Fibroblast of skin of back (primary cell): ENCODE measurements around the gene PITPNM3.
A peak's percentile ranks its signal among the peaks of the same experiment; 100 is the strongest.

Source experiments
- DNase-seq: peaks from one replicate; pipeline ENCODE4 v3.0.0-alpha.2; 2013

The PITPNM3 gene

DNA sequence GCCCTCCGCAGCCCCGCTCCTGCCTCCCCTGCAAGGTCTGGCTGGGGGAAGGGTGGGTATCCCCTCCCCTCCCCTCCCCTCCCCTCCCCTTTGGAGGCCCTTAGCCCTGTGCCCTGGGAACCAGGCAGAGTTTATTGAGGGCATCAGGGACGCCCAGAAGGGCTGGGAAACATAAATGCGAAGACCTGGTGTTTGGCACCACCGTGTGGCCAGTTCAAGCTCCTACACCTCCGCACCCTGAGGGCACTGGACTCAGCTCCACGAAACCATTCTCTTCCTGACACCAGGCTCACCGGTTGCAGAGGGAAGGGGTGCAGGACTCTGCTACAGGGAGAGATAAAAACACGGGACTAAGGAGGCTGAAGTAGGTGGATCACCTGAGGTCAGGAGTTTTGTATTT lies 120.4 kb downstream of the PITPNM3 start:
- peak; percentile 55 for DNase-seq

DNA sequence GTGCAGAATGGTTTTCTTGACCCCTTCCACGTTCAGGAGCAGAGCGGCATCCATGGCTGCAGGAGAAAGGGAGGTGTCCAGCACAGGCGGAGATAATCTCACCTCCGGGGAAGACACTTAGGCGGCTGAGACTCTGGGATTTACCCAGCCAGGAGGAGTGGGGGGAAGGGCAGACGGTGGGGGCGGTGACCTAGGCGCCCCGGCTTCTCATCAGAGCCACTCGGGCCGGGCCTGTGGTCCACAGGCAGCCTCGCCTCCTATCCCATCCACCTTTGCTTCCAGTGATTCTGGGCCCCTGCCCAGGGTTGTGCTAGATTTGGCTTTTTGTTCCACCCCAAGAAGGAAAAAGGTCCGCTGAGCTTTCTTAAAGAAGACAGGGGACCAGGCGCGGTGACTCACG lies 121.3 kb downstream of the PITPNM3 start, which contains the start of gene AIPL1:
AIPL1 (minus strand) TSS at position 71 of the 400 bp plus-strand sequence; CDS start at position 54, 17 bp downstream.
- DNase-seq = no peak

DNA sequence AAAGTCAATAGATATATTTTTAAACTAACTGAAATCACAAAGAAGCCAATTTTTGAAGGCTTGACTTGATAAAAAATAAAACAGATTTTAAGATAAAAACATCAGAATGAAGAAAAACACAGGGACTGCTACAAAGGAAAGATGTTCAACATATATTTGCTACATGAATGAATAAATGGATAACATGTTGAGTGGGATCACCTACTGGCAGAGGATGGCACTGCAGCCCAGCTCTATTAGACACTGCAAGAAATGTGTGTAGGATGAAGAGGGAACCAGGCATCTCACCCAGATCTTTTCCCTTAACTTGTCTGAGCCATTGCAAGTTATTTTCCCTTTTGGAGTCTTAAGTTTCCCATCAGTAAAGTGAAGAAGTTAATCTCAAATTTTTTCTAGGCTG lies 125.6 kb downstream of the PITPNM3 start:
- no peak for DNase-seq

DNA sequence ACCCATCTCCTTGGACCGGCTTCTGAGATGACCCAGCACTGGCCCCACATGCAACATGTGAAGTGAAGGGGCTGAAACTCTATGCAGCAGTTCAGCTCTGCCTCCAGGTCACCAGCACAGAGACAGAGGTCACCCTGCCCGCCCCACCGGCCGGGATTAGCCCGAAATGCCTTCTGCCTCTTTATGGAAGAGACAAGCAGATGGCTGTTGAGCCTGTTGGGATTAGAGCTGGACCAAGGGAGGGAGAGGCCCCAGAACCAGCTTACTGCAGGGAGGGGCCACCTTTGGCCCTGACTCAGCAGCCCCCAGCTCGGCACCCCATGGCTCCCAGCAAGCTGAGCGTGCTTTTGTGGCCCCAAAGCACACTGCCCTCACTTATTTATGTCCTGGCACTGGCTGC lies 127.1 kb downstream of the PITPNM3 start:
- no peak for DNase-seq

DNA sequence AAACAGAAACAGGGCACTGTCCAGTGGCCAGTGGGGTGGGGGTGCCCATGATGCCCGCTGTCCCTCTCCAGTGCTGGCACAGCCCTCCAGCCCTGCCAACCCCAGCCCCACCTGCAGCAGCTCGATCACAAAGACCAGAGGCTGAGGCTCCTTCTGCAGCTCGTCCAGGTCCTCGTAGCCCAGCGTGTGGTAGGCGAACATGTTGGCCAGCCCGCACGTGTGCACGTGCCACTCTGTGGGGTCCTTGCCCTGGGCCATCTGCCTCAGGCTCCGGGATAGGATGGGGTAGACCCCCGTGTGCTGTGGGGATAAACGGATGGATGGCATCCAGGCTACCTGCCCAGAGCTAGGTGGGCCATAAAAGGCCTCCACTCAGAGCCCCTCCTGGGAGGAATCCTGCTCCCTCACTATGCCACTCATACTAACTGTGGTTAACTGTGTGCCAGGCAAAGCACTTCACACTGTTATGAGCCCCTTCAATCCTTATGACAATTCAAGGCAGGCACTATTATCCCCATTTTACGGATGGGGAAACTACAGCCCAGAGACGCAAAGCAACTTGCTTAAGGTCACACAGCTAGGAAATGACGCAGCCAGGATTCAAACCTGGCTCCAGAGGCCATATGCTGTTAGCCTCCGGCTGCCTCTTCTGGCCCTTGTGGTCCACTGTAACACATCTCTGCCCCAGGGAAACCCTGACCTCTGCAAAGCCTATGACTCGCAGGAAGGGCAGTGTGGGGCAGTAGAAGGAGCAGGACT lies 128.0 kb downstream of the PITPNM3 start:
- DNase-seq = no peak

DNA sequence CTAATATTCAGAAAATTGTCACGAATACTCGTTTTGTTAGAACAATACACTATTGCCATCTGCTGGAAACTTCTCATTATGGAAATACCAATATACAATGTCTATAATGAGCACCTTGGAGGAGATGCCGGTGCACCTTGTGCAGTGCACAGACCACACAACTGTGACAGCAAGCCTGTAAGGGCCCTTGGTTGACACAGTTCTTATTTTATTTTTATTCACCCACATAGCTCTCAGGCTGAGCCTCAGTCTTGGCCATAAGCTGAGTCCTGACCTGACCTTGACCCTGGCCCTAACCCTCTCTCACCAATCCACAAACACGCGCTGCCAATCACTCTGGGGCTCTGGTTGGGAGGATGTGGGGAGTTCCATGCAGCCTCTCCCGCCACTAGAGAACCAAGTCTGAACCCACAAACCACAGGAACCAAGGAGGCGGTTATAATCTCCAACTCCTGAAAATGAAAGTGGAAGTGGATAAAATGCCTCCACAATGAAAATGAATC lies 129.0 kb downstream of the PITPNM3 start:
- peak; percentile 9 for DNase-seq

DNA sequence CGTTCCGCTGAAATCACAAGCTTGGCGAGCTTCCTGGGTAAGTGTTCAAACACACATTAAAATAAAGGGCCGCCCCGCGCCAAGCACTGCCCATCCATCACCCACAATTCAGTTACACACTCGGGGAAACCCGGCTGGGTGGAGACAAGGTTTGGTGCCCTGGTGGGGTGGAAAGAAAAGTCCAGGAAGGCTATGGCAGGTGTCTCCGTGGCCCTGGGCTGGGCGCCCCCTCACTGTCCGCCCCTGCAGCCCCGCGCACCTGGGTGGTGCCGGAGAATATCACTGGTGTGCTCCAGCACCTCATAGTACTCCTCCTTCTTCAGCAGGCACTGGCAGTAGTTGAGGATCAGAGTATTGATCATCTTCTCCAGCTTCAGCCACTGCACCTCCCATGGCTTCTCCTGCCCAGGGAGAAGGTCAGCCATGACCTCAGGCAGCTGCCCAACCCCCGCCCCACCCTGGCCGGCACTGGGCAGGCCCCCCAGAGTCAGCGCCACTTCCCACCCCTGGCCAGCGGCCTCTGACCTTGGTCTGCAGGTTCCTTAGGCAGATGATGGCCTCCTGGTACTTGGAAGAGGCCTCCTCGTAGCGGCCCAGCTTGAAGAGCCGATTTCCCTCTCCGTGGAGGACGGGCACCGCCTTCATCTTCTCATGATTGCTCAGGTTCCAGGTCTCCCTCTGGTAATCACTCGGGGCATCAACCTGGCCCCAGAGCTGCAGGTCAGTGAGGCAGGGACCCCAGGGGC lies 129.8 kb downstream of the PITPNM3 start:
- DNase-seq = no peak

DNA sequence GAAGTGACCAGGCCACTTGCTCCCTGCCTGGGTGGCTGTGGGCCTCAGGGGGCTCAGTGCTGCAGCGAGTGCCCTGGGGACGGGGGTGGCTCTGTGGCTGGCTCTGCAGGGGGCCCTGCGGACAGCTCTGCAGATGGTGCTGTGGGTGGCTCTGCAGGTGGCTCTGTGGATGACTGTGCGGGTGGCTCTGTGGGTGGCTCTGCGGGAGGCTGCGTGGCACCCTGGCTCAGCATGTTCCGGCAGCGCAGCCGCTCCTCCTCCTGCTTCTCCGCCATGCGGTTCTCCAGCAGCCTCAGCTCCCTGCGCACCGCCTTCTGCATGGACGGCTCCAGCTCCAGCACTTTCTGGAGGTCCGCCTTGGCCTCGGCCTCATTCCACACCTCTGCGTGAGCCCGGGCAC lies 130.9 kb downstream of the PITPNM3 start:
- no peak for DNase-seq

DNA sequence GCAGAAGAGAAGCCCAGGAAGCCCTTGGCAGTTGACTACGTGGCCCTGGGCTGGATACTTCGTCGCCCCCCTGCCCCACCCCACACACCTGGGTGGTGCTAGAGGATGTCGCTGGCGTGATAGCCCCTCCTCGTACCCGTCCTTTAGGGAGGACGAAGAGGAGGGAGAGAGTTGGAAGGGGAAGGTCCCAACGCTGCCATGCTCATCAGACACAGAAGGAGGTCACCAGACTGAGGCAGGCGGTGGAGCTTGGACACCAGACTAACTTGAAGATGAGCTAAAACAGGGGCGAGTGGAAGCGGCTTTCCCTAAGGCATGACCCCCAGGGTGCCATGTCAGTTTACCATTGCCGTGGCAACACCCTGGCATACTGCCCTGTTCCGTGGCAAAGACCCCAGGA lies 132.4 kb downstream of the PITPNM3 start:
- no peak for DNase-seq

DNA sequence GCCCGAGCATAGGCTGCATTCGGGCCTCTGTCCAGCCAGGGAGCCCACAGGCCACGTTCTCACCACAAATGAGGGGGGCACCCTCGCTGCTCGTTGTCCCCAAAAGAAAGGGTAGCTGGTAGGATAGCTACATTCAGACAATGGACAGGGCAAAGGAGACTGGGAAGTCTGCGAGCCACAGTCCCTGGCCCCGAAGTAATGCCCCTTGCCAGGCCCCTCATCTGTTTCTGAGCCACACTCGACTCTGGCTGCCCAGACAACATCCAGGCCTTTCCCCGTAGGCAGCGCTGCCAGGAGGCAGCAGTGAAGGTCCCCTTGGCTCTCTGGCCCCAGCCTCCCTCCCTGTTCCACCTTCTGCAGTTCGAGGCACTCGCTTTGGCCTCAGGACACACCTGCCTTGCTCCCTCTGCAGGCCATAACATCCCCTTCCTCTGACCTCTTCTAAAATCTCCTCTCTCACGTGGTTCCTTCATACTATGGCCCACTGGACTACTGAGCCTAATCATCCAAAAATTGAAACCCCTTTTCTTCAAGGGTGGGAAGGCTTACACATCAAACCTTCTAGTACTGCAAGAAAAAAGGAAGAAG lies 133.6 kb downstream of the PITPNM3 start:
- DNase-seq = no peak

DNA sequence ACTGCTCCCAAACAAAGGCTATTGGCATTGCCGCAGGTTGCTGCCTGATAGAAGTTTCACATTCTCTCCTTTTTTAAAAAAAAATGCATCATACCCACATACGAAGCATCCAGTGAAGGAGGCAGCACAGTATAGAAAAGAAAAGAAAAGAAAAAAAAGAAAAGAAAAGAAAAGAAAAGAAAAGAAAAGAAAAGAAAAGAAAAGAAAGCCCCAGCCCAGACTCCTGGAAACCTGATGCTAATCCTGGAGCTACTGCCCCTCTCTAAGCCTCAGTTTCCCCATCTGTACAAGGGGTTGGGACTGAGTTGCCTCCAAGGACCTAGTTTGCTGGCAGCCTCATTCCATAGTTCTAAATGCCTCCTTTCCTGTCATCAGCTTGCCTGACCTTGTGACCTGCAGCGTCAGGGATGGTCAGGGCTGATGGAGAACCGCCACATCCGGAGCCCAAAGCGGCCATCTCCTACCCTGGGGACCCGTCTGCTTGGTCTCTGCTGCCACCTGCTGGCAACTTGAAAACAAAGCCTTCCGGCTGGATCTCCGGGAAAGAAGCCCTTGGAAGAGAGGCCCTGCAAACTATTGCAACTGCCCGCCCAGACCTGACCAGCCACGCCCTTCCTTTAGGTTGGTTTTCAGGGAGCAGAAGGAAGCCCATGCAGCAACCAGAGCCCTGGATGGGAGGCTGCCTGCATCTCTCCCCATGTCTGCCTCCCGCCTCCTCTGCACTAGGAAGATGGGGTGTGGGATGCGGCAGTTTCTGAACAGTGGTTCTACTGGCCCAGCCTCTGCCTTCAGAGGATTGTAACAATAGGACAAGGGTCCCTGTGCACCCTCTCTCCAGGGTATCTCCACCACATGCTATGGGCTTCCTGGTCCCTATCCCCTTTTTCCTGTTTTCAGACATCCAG lies 134.4 kb downstream of the PITPNM3 start:
- peak; percentile 67 for DNase-seq

DNA sequence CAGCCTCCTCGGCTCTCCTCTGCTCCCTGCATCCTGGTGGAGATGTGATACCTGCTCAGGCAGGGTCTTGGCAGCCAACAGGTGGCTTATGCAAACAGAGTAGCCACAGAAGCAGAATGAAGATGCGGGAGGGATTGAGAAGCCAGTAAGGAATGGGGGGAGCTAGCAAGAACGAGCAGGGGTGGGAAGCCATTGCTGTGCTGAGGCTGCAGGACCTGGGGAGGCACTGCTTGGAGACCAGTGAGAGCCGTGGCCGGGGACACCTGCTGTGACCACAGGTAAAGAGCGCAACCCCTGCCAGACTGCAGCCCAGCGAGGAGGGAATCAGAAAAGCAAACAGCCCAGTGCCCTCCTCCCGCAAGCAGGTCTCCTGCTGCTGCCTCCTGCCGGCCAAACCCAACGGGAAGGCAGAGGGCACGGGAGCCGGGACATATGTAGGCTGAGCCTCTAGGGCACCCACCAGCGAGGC lies 136.1 kb downstream of the PITPNM3 start:
- DNase-seq = no peak

DNA sequence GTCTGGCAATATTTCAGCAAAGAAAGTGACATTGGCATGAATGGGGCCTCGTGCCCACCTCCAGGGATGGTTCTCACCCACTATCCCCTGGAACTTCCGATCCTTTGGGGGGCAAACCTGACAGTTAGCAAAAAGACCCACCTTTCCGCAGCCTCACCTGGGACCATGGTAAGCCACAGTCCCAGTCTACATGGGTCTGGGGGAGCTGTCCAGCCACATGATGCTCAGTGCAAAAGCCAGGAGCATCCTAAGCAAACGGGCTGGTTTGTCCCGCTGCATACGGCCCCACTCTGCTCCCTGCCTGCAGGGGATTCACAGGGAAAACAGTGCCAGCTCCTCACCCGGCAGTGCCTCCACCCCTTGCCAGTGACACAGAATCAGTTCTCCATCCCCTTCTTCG lies 140.7 kb downstream of the PITPNM3 start:
- DNase-seq = no peak

DNA sequence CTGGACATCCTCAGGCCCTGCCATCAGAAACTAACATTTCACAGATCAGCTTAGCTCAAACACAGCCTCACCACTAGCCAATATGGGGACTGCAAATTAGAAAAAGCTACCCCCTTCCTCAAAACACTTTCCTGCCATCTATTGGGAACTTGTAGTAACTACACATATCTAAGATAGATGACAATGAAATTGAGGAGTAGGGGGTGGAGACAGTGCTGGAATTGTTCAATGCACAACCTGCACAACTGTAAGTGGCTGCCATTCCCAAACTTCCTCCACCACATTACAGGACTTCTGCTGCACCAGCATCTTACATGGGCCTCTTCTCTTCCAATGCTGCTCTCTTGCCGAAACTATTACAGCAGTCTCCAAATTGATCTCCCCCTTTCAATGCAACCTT lies 143.3 kb downstream of the PITPNM3 start:
- peak; percentile 20 for DNase-seq

DNA sequence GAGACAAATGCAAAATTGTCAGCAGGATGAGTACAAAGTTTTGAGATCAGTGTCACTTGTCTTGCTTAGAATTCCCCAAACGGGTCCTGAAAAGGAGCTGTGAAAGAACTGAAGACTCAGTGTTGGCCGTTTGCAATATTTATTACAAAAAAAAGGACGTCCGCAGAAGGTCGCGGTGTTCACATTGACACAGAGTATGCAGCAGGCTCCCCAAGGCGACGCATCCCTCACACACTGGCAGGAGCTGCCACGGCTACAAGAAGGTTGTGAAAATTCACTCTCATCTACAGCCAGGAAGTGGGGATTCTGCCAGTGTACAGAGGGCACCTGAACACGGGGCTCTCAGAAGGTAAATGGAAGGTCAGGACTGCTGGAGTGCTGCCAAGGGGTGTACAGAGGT lies 147.6 kb downstream of the PITPNM3 start:
- DNase-seq = no peak

DNA sequence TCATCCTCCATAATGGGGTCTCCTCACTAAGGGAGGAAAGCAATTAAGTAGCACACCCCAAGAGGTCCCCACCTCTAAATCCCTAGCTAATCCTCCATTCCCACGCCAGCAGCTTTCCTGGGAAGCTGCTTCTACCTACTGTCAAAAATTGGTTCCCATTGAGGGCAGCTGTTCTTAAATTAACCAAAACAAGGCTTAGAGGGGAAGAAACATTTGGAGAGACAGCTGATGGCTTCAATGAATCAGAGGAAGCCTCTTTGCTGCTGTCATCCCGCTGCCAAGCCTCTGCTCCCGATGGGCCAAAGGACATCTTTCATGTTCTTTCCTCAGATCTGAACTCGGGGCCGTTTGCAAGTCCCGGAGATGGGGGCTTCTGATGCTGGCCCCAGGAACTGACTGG lies 148.1 kb downstream of the PITPNM3 start:
- DNase-seq = no peak

DNA sequence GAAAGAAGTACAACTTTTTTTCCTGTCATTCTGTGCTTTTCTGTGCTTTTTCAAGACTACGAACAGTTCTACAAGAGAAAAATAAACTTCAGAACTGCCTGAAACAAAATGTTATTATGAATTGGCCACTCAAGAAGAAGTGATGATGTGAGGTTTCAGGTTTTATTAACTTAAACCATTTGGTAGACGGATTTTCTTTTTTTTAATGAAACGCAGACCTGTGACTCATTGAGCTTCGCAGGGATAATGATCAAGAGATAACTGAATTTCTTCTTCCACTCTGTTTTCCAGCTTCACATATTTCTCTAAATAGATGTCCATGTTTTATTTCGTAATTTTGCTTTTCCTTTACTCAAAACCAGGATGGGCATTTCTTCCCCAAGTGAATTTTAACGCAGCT lies 154.1 kb downstream of the PITPNM3 start:
- DNase-seq = no peak
